B cell (primary cell): ENCODE results near the gene EPHA2. TPM values are rescaled to one million over a fixed set of nuclear protein-coding genes. Genes with fewer than 3 reads are reported as not detected.

ENCODE experiments used
- ATAC-seq: fragments of 200-7000 bp; cut with Tn5 transposase; one replicate; pipeline ENCODE4 v1.10.0; 2021; ENCODE audit warnings: low read depth, mild to moderate bottlenecking, moderate number of reproducible peaks, moderate library complexity
- CTCF ChIA-PET: fragments of 350-600 bp; sonication (Branson Sonifier 250); formaldehyde crosslinking; loops from one replicate; lab custom pipeline; 2021; ENCODE audit warnings: antibody characterized with exemption, inconsistent platforms; lab: Charles Lee
- POLR2A ChIA-PET: fragments of 350-600 bp; sonication (Branson Sonifier 250); formaldehyde crosslinking; loops from one replicate; lab custom pipeline; 2021; ENCODE audit warnings: antibody characterized with exemption; lab: Charles Lee
- DNase-seq: peaks from one replicate; pipeline ENCODE4 v3.0.0; 2013
- H2AFZ ChIP-seq: 2 replicates; pipeline ENCODE4 v1.6.1; 2012; ENCODE audit warnings: mild to moderate bottlenecking, low read depth, low read length; ENCODE audit not compliant: insufficient read depth, poor library complexity, severe bottlenecking
- H3K27ac ChIP-seq, 2 donors: 1 replicate in 1 of 2; 2 replicates in 1 of 2; pipeline ENCODE4 v1.5.1; 2012 to 2013; ENCODE audit warnings: low read length in 2 of 2, mild to moderate bottlenecking in 2 of 2, moderate library complexity in 1 of 2
- H3K27me3 ChIP-seq, 4 experiments: fragments of 200-600 bp in 1 of 4; sonication (generic) in 1 of 4; replicated peaks in 1 of 4; 1 replicate in 2 of 4; 2 replicates in 2 of 4; pipeline versions ENCODE4 v1.6.1 to v1.7.0; 2013 to 2016; ENCODE audit warnings: low read length in 3 of 4, mild to moderate bottlenecking in 2 of 4, mixed read lengths in 1 of 4, moderate library complexity in 1 of 4; ENCODE audit not compliant: insufficient read depth in 4 of 4, control insufficient read depth in 3 of 4; ENCODE audit errors: control extremely low read depth in 1 of 4
- H3K36me3 ChIP-seq, 2 experiments: replicated peaks in 1 of 2; 1 replicate in 1 of 2; 2 replicates in 1 of 2; pipeline versions ENCODE4 v1.6.1 to v1.7.1; 2013; ENCODE audit warnings: low read length in 1 of 2; ENCODE audit not compliant: insufficient read depth in 2 of 2, control insufficient read depth in 1 of 2; ENCODE audit errors: control extremely low read depth in 1 of 2, extremely low read depth in 1 of 2
- H3K4me1 ChIP-seq, 2 donors: fragments of 200-600 bp in 1 of 2; sonication (generic) in 1 of 2; 1 replicate in 1 of 2; 2 replicates in 1 of 2; pipeline versions ENCODE4 v1.5.1 to v1.6.1; 2013 to 2017; ENCODE audit warnings: low read length in 2 of 2; ENCODE audit not compliant: control insufficient read depth in 2 of 2, insufficient read depth in 2 of 2
- H3K4me2 ChIP-seq: replicated peaks from 2 replicates; pipeline ENCODE3; 2012; ENCODE audit warnings: mild to moderate bottlenecking, low read depth, low read length; ENCODE audit not compliant: poor library complexity, severe bottlenecking
- H3K4me3 ChIP-seq, 5 experiments: fragments of 200-600 bp in 1 of 5; sonication (generic) in 1 of 5; 1 replicate in 3 of 5; 2 replicates in 2 of 5; pipeline versions ENCODE4 v1.5.1 to v1.7.0; 2011 to 2016; ENCODE audit warnings: low read length in 4 of 5, mild to moderate bottlenecking in 4 of 5, low read depth in 2 of 5, control low read depth in 1 of 5, moderate library complexity in 1 of 5; ENCODE audit not compliant: insufficient read depth in 1 of 5; ENCODE audit errors: control extremely low read depth in 1 of 5, extremely low read depth in 1 of 5
- H3K79me2 ChIP-seq: fragments of 200-600 bp; sonication (generic); one replicate; pipeline ENCODE4 v1.6.0; 2016; ENCODE audit warnings: low read length; ENCODE audit not compliant: control insufficient read depth, insufficient read depth
- H3K9ac ChIP-seq: fragments of 200-600 bp; sonication (generic); 2 replicates; pipeline ENCODE4 v1.6.1; 2017; ENCODE audit warnings: mild to moderate bottlenecking, low read length, moderate library complexity
- H3K9me3 ChIP-seq, 3 donors: one replicate each; pipeline versions ENCODE4 v1.6.1 to v1.7.1; 2013; ENCODE audit warnings: low read length in 2 of 3; ENCODE audit not compliant: control insufficient read depth in 2 of 3, insufficient read depth in 1 of 3; ENCODE audit errors: control extremely low read depth in 1 of 3
- H4K20me1 ChIP-seq: 2 replicates; pipeline ENCODE4 v1.6.0; 2012; ENCODE audit warnings: mild to moderate bottlenecking, low read length; ENCODE audit not compliant: insufficient read depth, control insufficient read depth, poor library complexity, severe bottlenecking
- H3K27ac Mint-ChIP-seq: one replicate; pipeline ENCODE4 v1.8.0; 2021; ENCODE audit warnings: mixed read lengths
- H3K27me3 Mint-ChIP-seq: one replicate; pipeline ENCODE4 v1.8.0; 2021; ENCODE audit warnings: mixed read lengths
- H3K4me1 Mint-ChIP-seq: one replicate; pipeline ENCODE4 v1.8.0; 2021; ENCODE audit warnings: mixed read lengths
- H3K4me3 Mint-ChIP-seq: one replicate; pipeline ENCODE4 v1.8.0; 2021; ENCODE audit warnings: mixed read lengths
- H3K9me3 Mint-ChIP-seq: one replicate; pipeline ENCODE4 v1.8.0; 2022; ENCODE audit warnings: mixed read lengths; ENCODE audit not compliant: insufficient read depth
- EZH2 ChIP-seq: IDR thresholded peaks from 2 replicates; pipeline ENCODE4 v1.6.1; 2012; ENCODE audit warnings: borderline replicate concordance, low read depth, mild to moderate bottlenecking, moderate library complexity, low read length; ENCODE audit not compliant: insufficient read depth, poor library complexity, severe bottlenecking
- WGBS: methylation state at CpG from one replicate; pipeline ENCODE4 v1.1.5; 2013; ENCODE audit warnings: missing lambda C conversion rate; ENCODE audit not compliant: insufficient coverage; 5-methylcytosine and 5-hydroxymethylcytosine counted together
- intact Hi-C: fragments of 100-400 bp; cut with micrococcal nuclease; formaldehyde crosslinking; loops from one replicate; pipeline ENCODE4 v1.10.0; 2022
- polyA plus RNA-seq: library from polyadenylated mRNA; depleted of rRNA; stranded (reverse); fragments of >200 nt; gene quantifications from 2 replicates; pipeline ENCODE4 v1.2.3, GENCODE V29; 2012
- total RNA-seq, 2 donors: library from RNA; stranded (reverse); fragments of 120-200 nt in 1 of 2; gene quantifications; 1 replicate in 1 of 2; 2 replicates in 1 of 2; pipeline versions ENCODE4 v1.2.3 to v1.2.4, GENCODE V29; 2013 to 2022
- TF ChIP-seq, protein P1 (sequence below): fragments of 200-600 bp; IDR thresholded peaks from one replicate; pipeline ENCODE4 v1.8.0; 2022; ENCODE audit warnings: antibody characterized with exemption, mild to moderate bottlenecking

Gene EPHA2
- total and polyA plus RNA-seq, 2 donors (not counting 1 experiment from before 2014, with no cell fraction given) = 0.12 TPM; not detected in 1

DNA sequence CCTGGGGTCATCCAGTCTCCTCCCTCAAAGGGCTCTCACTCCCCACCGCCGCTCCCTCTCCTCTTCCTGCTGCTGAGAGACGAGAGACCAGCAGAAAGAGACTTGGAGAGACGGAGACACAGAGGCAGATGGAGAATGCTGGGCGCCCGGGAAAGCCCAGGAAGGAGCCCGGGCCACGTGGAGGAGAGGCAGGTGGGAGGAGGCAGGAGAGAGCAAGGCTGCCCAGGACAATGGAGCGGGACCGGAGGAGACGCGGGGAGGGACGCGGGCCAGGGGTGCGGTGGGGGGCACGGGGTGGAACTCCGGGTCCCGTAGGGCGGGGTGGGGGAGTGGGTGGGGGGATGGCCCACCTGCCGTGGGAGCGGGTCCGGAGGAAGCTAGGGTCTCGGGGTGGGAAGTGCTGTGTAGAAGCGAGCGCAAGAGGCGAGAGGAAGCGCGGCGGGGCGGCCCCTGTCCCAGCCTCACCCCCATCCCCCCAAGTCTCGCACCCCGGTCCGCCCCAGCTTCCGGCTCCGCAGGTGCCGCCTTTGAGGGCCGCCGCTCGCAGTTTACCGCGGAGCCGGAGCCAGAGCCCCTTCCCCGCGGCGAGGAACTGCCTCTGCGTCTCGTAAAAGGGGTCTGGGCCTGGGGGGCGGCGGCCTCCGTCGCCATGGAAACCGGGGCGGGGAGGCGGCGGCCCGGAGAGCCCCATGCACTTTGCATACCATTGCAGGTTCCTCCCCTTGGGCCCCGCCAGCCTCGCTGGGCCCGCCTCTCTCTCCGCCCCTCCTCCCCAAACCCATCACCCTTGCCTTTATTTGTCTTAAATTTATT, 11.7 kb upstream of the EPHA2 start:
- Histone ChIP-seq H4K20me1 (no peaks in the 10 kb centered on the region), H3K27me3 (peaks cover 0 to 14% (median 4%) of the 10 kb centered on the region in 4 experiments), H3K27ac (peak overlapping the region in 1 of 2 donors; percentile 50), H3K4me2 (peak overlapping the region; percentile 93), H3K36me3 (no peaks in the 10 kb centered on the region), H3K79me2 (no peaks in the 10 kb centered on the region), H3K9me3 (peaks cover 0 to 2% (median 0%) of the 10 kb centered on the region in 3 donors), H3K9ac (peak overlapping the region; percentile 70), H3K4me3 (peak overlapping the region in 4 of 5 experiments; percentile 60 to 67 (median 64)), H2AFZ (peak overlapping the region; percentile 75), H3K4me1 (peaks cover 21 to 33% of the 10 kb centered on the region in 2 donors)
- peaks cover 27% of the 10 kb centered on the region for H3K4me1 Mint-ChIP-seq
- DNase-seq (peak; percentile 89), ATAC-seq (peak; percentile 92)
- H3K4me3 Mint-ChIP-seq = peak overlapping the region; percentile 84
- peaks cover 4% of the 10 kb centered on the region for H3K27me3 Mint-ChIP-seq
- intact Hi-C loops = loop anchor here (1.0 to 2.0 kb wide), 2 partner anchors 39 to 50 kb away; no protein-coding TSS in a partner anchor
- WGBS = 7% methylated on average over 41 of the region's 60 CpGs
- H3K9me3 Mint-ChIP-seq = no peaks in the 10 kb centered on the region
- H3K27ac Mint-ChIP-seq = peak overlapping the region; percentile 50
- CTCF ChIA-PET = no interaction called here
- no peak for TF ChIP-seq EZH2
- TF ChIP-seq, protein P1, sequence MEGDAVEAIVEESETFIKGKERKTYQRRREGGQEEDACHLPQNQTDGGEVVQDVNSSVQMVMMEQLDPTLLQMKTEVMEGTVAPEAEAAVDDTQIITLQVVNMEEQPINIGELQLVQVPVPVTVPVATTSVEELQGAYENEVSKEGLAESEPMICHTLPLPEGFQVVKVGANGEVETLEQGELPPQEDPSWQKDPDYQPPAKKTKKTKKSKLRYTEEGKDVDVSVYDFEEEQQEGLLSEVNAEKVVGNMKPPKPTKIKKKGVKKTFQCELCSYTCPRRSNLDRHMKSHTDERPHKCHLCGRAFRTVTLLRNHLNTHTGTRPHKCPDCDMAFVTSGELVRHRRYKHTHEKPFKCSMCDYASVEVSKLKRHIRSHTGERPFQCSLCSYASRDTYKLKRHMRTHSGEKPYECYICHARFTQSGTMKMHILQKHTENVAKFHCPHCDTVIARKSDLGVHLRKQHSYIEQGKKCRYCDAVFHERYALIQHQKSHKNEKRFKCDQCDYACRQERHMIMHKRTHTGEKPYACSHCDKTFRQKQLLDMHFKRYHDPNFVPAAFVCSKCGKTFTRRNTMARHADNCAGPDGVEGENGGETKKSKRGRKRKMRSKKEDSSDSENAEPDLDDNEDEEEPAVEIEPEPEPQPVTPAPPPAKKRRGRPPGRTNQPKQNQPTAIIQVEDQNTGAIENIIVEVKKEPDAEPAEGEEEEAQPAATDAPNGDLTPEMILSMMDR = no peak
- POLR2A ChIA-PET = interaction anchor here (0.6 kb wide), 1 partner anchor 151 kb away, joined by 3 read pairs; no protein-coding TSS in a partner anchor

DNA sequence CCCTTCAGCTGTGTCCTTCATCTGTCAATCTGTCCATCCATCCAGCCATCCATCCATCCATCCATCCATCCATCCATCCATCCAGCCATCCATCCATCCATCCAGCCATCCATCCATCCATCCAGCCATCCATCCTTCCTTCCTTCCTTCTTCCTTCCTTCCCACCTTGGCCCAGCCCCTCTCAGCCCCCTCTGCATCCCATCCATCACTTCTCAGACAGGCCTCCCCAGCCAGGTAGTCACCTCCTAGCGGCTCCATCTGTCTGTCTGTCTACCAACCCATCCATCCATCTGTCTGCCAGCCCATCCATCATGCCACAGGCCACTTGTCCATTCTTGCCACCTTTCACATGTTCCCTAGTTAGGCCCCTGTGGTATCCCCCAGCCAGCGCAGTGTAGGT, 10.2 kb upstream of the EPHA2 start:
- POLR2A ChIA-PET = no interaction called here
- Histone ChIP-seq H3K36me3 (no peaks in the 10 kb centered on the region), H3K9me3 (peaks cover 0 to 2% (median 0%) of the 10 kb centered on the region in 3 donors), H3K4me3 (no peak overlapping the region), H3K4me1 (peaks cover 26 to 37% of the 10 kb centered on the region in 2 donors), H3K9ac (no peak overlapping the region), H4K20me1 (no peaks in the 10 kb centered on the region), H2AFZ (no peak overlapping the region), H3K79me2 (no peaks in the 10 kb centered on the region), H3K4me2 (no peak overlapping the region), H3K27me3 (peaks cover 0 to 13% (median 4%) of the 10 kb centered on the region in 4 experiments), H3K27ac (no peak overlapping the region)
- intact Hi-C loops = no loop called here
- Mint-ChIP-seq H3K4me1 (peaks cover 29% of the 10 kb centered on the region), H3K4me3 (peak overlapping the region; percentile 46), H3K9me3 (no peaks in the 10 kb centered on the region), H3K27ac (peak overlapping the region; percentile 16), H3K27me3 (peaks cover 5% of the 10 kb centered on the region)
- DNase-seq (no peak), ATAC-seq (no peak)
- no peak for TF ChIP-seq EZH2
- TF ChIP-seq, protein P1 = no peak
- 50% methylated on average over 2 of the region's 2 CpGs for WGBS
- CTCF ChIA-PET = interaction anchor here (0.8 to 1.9 kb wide), 2 partner anchors 87 to 197 kb away, joined by 5 read pairs; no protein-coding TSS in a partner anchor
